Upper lobe of right lung (tissue), 1 donor: ENCODE results near the gene PPP1R13B. TPM values are rescaled to one million over a fixed set of nuclear protein-coding genes. Genes with fewer than 3 reads are reported as not detected.

Experiments used
- ATAC-seq: fragments of 200-7000 bp; cut with Tn5 transposase; one replicate; pipeline ENCODE4 v1.9.1; 2020; ENCODE audit warnings: mild to moderate bottlenecking, moderate library complexity
- DNase-seq: peaks from one replicate; pipeline ENCODE4 v3.0.0-alpha.2; 2020
- H3K27ac ChIP-seq: fragments of 200-600 bp; one replicate; pipeline ENCODE4 v1.8.0; 2022
- H3K27me3 ChIP-seq: fragments of 200-600 bp; one replicate; pipeline ENCODE4 v1.8.0; 2022; ENCODE audit warnings: mild to moderate bottlenecking
- H3K36me3 ChIP-seq: fragments of 200-600 bp; one replicate; pipeline ENCODE4 v1.8.0; 2022
- H3K4me1 ChIP-seq: fragments of 200-600 bp; one replicate; pipeline ENCODE4 v1.8.0; 2022
- H3K4me3 ChIP-seq: fragments of 200-600 bp; one replicate; pipeline ENCODE4 v1.8.0; 2022; ENCODE audit warnings: mild to moderate bottlenecking
- H3K9me3 ChIP-seq: fragments of 200-600 bp; one replicate; pipeline ENCODE4 v1.8.0; 2022
- intact Hi-C: fragments of 100-400 bp; cut with DNase I; formaldehyde crosslinking; loops from one replicate; pipeline ENCODE4 v1.11.0; 2022
- total RNA-seq: library from RNA; stranded (reverse); fragmentation: NEBNext Ultra II Directional; extraction: Animal tissue kit (Norgen Biotek cat#: 25700); gene quantifications from one replicate; pipeline ENCODE4 v1.2.1, GENCODE V29; 2021
- TF ChIP-seq, protein P1 (sequence below): fragments of 200-600 bp; IDR thresholded peaks from one replicate; pipeline ENCODE4 v1.8.0; 2022; ENCODE audit warnings: antibody characterized with exemption
- donor health status: DM: no; HTN: yes; CAD: no; lungs with severe emphysema.

The PPP1R13B gene
- total RNA-seq, 1 donor from 2014 or later, result 78.5 TPM

- Histone ChIP-seq H3K36me3 (no peaks in the 10 kb centered on the region), H3K27ac (peak overlapping the region; percentile 47), H3K9me3 (no peaks in the 10 kb centered on the region), H3K4me1 (peaks cover 40% of the 10 kb centered on the region), H3K27me3 (no peaks in the 10 kb centered on the region), H3K4me3 (peak overlapping the region; percentile 83)
- ATAC-seq, result peak; percentile 4
- intact Hi-C loops, result no loop called here
- TF ChIP-seq, protein P1, sequence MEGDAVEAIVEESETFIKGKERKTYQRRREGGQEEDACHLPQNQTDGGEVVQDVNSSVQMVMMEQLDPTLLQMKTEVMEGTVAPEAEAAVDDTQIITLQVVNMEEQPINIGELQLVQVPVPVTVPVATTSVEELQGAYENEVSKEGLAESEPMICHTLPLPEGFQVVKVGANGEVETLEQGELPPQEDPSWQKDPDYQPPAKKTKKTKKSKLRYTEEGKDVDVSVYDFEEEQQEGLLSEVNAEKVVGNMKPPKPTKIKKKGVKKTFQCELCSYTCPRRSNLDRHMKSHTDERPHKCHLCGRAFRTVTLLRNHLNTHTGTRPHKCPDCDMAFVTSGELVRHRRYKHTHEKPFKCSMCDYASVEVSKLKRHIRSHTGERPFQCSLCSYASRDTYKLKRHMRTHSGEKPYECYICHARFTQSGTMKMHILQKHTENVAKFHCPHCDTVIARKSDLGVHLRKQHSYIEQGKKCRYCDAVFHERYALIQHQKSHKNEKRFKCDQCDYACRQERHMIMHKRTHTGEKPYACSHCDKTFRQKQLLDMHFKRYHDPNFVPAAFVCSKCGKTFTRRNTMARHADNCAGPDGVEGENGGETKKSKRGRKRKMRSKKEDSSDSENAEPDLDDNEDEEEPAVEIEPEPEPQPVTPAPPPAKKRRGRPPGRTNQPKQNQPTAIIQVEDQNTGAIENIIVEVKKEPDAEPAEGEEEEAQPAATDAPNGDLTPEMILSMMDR, result no peak
- peak; percentile 81 for DNase-seq
Observed at GRCh38 chr14:103716091-103716801, 131.1 kb downstream of the PPP1R13B start.

GRCh38 chr14:103715052-103716000, 132.0 kb downstream of the PPP1R13B start, which contains the start of the genes XRCC3 and ZFYVE21:
Gene XRCC3 (minus strand): TSS chr14:103715451. CDS start chr14:103711087, 4,364 bp downstream.
Gene ZFYVE21 (plus strand): TSS chr14:103715810. CDS start chr14:103715842, 32 bp downstream.
- peaks cover 40% of the 10 kb centered on the region for H3K4me1 ChIP-seq
- no peaks in the 10 kb centered on the region for H3K9me3 ChIP-seq
- no peaks in the 10 kb centered on the region for H3K27me3 ChIP-seq
- H3K4me3 ChIP-seq, result peak within 1 kb of the TSS; percentile 83
- intact Hi-C loops, result no loop called here
- DNase-seq (peak; percentile 100), ATAC-seq (peak; percentile 96)
- TF ChIP-seq, protein P1, result no peak
- H3K27ac ChIP-seq, result peak within 1 kb of the TSS; percentile 47
- no peaks in the 10 kb centered on the region for H3K36me3 ChIP-seq

GRCh38 chr14:103714063-103714724, 133.2 kb downstream of the PPP1R13B start:
- DNase-seq (no peak), ATAC-seq (no peak)
- intact Hi-C loops, result no loop called here
- Histone ChIP-seq H3K27me3 (no peaks in the 10 kb centered on the region), H3K4me1 (peaks cover 40% of the 10 kb centered on the region), H3K9me3 (no peaks in the 10 kb centered on the region), H3K4me3 (peak overlapping the region; percentile 70), H3K27ac (no peak overlapping the region), H3K36me3 (no peaks in the 10 kb centered on the region)
- TF ChIP-seq, protein P1, result no peak

GRCh38 chr14:103713304-103714062, 133.9 kb downstream of the PPP1R13B start:
- no peak overlapping the region for H3K4me3 ChIP-seq
- DNase-seq, result no peak
- no peak for ATAC-seq
- H3K4me1 ChIP-seq, result peaks cover 36% of the 10 kb centered on the region
- H3K9me3 ChIP-seq, result no peaks in the 10 kb centered on the region
- TF ChIP-seq, protein P1, result no peak
- no peaks in the 10 kb centered on the region for H3K36me3 ChIP-seq
- H3K27me3 ChIP-seq, result no peaks in the 10 kb centered on the region
- intact Hi-C loops, result no loop called here
- H3K27ac ChIP-seq, result peak overlapping the region; percentile 71
